ENCODE data around the gene PNMT.

GRCh38 chr17:39709319-39709997, 41.2 kb downstream of the PNMT start:
- TF ChIP-seq ZSCAN12 (CRISPR knock-in tag; IDR thresholded peaks at IDR 0.05) (no peak), TIGD3 (CRISPR knock-in tag; IDR thresholded peaks at IDR 0.05; ENCODE audit: borderline replicate concordance) (no peak), YY1 (IDR thresholded peaks at IDR 0.05; ENCODE audit: insufficient read depth, insufficient replicate concordance, low read depth, low read length) (no peak), HOXA7 (CRISPR knock-in tag; IDR thresholded peaks at IDR 0.05) (no peak), POLR2AphosphoS5 (IDR thresholded peaks at IDR 0.05; ENCODE audit: low read depth, low read length) (no peak), ZBTB21 (CRISPR knock-in tag; IDR thresholded peaks at IDR 0.05) (no peak)
